NCI-H524 treated with DMSO at 0.1 percent for 48 hours (cell line): Measurements from ENCODE around the gene GPHB5.
"Not testable (repeated sequence)": the region's sequence is repeated elsewhere in the genome, so short reads cannot be mapped to it uniquely, and the experiment has no call there.

ENCODE experiments used
- DNase-seq: peaks from one replicate; lab custom pipeline; 2025; lab: John Stamatoyannopoulos, UW

GPHB5 gene

GRCh38 chr14:63318835-63319234 is at the start of gene GPHB5:
TSS of gene GPHB5 (minus strand) at chr14:63318935. CDS start at chr14:63317849, 1,086 bp downstream.
- no peak for DNase-seq

DNA sequence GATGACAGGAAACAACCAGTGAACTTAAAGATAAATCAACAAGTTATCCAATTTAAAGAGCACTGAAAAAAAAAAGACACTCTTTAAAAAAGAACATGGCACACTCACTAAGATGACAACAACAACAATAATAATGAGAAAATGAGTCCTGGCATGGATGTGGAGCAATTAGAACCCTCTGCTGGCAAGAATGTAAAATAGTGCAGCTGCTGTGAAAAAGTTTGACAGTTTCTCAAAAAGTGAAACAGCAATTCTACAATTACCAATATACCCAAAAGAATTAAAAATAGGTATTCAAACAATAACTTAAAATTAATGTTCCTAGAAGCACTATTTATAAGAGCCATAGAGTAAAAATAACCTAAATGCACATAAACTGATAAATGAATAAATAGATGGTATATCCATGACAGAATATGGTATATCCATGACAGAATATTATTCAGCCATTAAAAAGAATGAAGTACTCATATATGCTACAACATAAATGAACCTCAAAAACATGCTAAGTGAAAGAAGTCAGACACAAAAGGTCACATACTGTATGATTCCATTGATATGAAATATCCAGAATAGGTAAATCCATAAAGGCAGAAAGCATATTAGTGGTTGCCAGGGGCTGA is 49.1 kb upstream of the GPHB5 start:
- no peak for DNase-seq

DNA sequence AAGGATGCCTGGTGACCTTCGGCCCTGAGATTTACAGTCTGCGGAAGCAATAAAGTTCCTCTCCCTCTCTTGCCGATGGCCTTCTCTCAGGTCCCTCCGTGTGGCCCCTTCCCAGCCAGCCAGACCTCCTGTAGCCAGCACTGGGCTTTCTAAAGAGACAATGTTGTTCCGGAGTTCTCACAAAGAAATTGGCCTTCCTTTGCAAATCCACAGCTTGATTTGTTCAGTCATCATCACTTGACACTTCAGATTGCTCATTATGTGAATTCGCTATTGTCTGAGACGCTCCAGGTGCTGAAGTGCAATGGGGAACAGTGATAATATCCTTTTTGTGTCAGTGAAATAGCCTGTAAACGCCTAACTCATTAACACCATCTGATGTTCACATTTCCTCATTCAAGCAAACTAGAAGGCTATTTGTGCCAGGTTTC is 43.7 kb upstream of the GPHB5 start:
- no peak for DNase-seq

DNA sequence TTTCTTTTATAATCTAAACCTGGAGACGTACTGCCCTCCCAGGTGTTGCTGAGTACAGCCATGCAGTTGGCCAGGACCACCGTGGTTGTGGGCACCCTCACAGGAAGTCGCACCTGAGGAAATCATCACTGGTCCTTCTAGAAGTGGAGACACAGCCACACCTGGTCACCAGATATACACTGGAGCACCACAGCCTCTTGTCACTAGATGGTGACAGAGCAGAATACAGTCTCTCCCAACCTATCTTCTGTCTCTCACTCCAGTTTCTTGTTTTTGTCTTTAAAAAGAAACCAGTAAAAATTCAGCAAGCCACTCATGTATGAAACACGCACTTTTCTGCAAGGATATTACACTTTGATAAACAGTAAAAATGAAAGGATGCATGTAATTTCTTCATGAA is 43.1 kb upstream of the GPHB5 start:
- DNase-seq = no peak

DNA sequence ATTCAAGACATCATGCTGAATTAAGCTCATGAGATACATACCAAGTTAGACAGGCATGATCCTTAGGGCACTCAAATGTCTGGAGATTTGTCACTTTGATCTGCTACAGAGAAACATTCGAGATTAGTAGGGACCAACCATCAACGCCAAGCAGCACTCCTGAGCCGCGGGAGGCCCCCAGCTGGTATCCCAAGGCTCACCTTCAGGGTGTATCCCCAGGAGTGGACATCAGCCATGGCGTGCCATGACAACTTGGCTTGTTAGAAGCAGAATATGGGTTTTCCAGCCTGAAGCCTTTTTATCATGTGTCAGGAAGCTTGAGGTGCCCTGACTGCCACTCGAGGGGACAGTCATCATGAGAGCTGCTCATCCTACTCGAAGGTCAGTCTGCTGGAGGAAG is 39.1 kb upstream of the GPHB5 start:
- DNase-seq = no peak

GRCh38 chr14:63345826-63346225 is 27.1 kb upstream of the GPHB5 start:
- no peak for DNase-seq

DNA sequence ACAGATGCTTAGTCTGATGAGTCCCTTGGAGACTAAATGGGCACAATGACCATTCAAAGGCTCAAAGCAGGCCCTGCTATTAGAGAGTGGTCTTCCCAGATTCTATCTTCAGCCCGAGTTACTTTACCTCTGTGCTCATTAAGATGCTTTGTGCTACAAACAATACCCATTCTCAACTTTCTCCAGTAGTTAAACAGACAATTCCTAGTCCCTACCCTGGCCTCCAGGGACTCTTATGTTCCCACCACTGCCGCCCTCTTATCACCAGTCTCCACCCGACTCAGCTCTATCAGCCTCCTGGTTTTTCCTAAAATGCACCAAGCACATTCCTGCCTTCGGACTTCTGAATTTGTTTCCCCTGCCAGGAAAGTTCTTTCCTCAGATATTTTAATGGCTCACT is 25.6 kb upstream of the GPHB5 start:
- DNase-seq = no peak

DNA sequence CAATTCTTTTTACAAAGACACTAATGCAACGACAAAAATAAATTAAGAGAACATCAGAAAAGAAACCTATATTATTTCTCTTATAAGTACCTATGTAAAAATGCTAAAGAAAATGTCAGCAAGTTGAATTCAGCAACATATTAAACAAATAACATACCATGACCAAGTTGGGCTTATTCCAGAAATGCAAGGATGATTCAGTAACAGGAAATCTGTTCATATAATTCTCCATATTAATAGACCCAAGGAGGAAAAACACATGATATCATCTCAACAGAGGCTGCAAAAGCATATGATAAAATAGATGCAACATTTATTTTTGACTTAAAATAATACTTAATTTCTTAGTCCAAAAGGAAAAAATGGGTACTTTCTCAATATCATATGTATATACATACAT is 25.1 kb upstream of the GPHB5 start:
- no peak for DNase-seq

- no peak for DNase-seq
Observed at GRCh38 chr14:63342371-63342770, 23.6 kb upstream of the GPHB5 start.

GRCh38 chr14:63328787-63329737 is 10.3 kb upstream of the GPHB5 start:
- no peak for DNase-seq

DNA sequence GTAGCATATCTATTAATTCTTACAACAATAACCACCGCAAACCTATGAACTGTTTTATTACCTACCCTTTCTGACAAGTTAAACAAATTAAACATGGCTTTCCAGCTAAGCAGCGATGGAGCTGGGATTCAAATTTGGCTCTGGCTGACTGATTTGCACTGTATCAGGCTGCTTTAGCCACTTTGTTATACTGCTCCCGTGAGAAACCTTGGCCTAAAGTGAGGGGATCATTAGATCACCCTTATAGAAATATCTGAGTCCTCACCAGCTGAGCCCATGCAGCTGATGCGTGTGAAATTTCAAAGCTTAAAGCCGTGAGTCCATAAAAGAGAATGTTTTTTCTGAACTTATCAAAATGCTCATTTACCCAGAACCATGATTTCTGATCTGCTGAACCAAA is 8.1 kb upstream of the GPHB5 start:
- no peak for DNase-seq

- no peak for DNase-seq
Observed at GRCh38 chr14:63322897-63323573, 4.3 kb upstream of the GPHB5 start.

- DNase-seq = no peak
Observed at GRCh38 chr14:63322472-63322871, 3.7 kb upstream of the GPHB5 start.

DNA sequence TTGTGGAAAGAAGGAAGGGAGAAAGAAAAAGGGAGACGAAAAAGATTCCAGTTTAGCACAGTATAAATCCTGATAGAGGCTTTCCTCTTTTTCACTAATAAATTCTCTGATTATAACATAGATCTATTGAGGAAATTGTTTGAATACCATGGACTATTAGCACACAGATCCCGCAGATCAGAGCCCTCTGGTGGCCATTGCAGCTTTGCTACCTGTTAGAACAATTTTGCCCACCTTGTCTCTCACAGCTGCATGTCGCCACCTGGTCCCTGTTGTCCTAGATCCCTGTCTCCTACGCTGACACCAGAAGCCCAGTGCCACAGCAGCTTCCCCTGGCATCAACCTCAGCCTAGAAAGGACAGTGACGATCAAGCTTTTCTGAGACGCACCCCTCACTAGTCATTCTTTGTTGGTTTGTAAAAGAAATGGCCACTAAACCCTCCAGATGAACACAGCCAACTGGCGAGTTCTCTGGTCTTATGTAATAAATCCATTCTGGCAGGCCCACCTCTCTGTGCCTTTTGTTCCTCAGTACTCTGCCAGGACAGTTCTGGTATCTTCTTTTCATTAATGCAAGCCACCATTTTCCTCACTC is 9.9 kb downstream of the GPHB5 start:
- no peak for DNase-seq

DNA sequence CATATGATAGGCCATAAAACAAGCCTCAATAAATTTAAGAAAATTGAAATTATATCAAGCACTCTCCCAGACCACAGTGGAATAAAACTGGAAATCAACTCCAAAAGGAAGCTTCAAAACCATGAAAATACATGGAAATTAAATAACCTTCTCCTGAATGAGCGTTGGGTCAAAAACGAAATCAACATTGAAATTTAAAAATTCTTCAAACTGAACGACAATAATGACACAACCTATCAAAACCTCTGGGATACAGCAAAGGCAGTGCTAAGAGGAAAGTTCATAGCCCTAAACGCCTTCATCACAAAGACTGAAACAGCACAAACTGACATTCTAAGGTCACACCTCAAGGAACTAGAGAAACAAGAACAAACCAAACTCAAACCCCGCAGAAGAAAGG is 14.3 kb downstream of the GPHB5 start:
- DNase-seq = not testable (repeated sequence)

DNA sequence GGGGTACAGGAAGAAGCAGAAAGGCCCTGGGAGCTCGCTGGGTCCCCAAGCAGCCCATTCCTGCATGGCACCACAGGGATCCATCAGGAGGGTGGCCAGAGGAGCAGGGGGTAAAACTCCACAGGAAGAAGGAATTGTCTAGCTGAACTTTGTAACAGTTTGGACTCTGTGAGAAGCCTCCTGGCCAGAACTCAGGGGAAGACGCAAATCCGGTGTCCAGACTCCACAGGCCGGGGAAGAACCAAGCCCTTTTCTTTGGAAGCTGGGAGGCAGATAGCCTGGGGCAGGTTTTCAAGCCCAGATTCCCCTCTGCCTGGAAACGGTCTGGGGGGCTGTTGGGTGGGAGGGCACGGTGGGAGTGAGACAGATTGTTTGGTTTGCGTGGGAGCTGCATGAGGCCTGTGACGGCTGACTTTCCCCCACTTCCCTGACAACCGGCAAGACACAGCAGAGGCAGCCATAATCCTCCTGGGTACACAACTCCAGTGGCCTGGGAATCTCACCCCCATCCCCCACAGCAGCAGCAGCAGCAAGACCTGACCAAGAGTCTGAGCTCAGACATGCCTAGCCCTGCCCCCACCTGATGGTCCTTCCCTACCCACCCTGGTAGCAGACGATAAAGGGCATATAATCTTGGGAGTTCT is 16.7 kb downstream of the GPHB5 start:
- DNase-seq = no peak

DNA sequence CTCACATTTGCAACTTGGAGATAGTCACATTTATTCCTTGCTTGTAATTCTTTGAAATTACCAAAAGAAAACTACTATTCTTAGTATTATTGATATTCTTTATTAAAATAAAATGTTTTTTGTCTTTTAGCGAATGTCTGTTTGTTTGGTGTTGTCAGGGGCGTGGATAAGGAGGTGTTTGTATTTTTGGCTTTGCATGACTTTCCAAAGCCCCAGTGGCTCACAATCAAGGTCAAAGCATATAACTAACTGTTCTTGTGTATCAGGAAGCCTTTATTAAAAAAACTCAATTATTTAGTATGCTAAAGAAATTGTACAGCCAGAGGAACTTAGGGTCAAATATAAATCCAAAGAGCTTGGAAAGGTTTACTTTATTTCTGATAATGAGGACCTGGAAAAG is 17.9 kb downstream of the GPHB5 start:
- no peak for DNase-seq

GRCh38 chr14:63299351-63300110 is 19.2 kb downstream of the GPHB5 start:
- no peak for DNase-seq

DNA sequence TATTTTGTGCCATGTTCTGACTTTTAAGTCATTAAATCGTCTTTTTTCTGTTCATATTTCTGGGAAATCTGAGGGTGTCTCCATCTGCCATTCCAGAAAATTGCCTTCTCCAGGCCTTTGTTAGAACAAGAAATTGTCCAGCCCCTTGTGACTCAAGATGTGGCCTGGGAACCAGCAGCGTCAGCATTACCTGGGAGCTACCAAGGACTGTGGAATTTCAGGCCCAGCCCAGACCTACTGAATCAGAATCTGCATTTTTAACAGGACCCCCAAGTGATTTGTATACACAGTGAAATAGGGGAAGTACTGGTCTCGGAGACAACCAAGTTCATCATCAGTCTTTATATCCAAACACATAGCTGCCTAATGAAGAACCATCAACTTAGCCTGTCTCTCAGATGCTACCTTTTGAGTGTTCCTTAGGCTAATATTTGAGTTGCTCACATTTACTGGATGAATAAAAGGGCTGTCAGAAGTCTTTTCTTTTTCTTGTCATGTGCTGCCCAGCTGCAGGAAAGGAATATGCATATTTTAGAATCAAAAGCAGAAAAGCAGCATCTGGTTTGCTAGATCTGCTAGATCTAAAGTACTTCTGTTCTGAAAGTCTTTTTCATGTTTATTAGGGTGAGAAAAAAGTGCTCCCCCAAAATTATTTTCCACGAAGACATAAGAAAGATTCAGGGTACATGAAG is 21.2 kb downstream of the GPHB5 start:
- DNase-seq = no peak

DNA sequence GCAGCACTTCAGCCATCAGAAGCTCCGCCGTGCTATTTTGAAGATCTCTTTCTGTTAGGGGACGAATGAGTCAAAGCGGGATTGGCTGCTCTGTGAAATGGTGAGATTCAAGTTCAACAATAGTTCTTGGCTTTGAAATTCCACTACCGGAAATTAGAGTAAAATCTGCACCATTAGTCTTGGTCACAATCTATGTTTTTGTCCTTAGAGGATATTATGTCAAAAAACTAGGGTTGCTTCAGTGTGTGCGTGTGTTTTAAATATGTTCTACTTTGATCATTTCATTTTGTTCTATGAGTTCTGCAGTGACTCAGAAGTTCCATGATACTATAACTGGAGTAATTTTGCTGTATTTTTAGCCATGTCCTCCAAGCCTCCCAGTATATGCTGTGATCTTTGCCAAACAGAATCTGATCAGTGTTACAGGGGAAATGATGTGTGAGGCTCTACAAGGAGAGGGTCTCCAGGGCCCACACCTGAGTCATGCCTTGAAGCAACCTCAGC is 22.6 kb downstream of the GPHB5 start:
- DNase-seq = no peak
